NOMO-1 (cell line): ENCODE results near the gene NDUFA11.

Experiments used
- DNase-seq, 2 experiments: peaks; one replicate each; lab custom pipeline; 2025; ENCODE audit not compliant: unreplicated experiment in 2 of 2; lab: John Stamatoyannopoulos, UW

The NDUFA11 gene

DNA sequence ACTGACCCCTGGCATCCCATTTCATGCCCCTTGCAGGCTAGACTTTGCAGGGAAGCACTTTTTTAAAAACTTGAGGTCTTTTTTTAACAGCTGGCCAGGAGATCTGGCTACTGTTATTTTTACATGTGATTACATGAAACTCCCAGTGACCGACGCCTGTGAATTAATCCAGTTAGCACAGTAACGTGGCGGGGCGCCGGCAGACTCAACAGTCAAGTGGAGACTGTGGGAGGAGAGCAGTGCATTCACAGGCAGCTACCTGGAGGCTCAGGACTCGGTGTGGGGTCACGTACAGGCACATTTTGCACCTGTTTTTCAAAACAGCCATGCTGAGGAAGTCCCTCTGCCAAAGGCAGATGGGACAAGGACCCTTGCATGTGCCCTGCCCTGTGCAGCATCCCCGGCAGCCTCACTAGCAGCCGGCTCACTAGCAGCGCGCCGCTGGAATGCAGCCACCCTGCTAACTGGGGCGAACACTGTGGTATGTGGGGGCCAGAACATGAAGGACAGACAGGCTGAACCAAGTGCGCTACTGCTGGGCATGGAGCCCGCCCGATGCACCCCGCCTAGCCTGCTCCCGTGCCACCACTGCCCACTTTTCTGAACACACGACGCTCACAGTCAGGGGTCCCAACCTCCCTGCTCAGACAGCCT is 29.1 kb upstream of the NDUFA11 start:
- DNase-seq = no peak

DNA sequence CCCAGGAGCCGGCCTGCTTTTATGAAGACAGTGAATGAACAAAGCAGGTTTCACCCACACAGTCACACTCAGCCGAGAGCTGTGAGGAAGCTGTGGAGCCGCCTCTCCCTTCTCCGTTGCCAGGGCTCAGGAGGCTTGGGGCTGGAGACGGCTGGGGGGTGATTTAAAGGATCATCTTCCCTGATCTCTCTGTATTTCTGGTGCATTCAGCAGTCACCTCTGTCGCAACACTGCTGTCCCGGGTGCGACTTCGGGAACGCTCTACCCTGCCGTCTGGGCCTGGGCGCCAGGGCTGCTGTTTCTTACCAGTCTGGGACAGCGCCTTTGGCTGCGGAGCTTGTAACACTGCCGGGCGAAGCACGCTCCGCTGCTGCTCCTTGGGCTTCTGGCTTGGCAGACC is 28.6 kb upstream of the NDUFA11 start:
- no peak for DNase-seq

DNA sequence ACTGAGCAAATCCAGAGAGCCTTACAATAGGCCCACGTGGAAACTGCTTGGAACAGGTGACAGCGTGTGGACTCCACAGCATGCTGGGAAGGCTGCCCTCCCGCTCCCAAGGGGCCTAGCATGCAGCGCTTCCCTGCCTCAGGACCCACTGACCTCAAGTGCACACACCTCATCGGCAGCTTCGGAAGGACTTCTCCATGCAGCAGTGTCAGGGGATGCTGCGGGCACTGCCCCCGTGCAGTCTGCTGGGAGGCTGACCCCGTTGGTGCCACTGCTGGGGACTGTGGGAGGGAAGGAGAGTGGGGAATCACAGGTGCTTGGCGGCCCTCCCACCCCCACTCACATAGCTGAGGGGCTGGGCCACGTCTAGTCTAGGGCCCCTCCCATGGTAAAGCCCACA is 27.7 kb upstream of the NDUFA11 start:
- DNase-seq = no peak

DNA sequence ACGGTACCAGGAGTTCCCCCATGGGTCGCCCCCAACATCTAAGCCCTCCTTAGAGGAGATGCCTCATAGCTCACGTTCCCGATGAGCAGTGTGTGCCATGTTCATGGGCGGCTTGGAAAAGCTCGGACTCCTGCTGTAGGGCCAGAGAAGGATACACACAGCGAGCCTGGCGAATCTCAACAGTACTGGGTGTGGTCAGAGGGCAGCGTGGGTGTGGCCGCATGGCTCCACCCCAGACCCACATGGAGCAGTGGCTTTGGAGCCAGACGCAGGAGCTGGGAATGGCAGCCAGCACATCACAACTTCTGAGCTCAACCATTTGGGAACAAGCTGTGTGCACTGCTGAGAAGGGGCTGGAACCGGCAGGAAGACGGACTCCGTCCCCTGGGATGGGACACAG is 26.0 kb upstream of the NDUFA11 start:
- DNase-seq = no peak

DNA sequence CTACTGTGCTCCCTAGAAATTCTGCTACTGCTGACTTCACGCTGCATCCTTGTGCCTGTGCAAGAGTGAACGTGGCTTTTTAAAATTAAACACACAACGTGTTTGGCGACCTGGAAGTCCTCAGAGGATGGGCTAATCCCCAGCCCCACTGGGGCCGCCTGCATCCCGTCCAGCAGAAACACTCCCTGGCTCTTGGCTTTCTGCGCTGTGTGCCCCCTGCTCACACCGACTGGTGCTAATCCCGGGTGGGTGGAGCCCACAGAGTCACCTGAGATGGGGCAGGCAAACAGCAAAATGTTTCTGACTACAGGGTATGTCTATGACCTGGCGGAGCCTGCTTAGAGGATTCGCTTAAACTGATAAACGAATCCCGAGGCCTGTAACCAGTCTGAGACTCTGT is 25.6 kb upstream of the NDUFA11 start:
- no peak for DNase-seq

DNA sequence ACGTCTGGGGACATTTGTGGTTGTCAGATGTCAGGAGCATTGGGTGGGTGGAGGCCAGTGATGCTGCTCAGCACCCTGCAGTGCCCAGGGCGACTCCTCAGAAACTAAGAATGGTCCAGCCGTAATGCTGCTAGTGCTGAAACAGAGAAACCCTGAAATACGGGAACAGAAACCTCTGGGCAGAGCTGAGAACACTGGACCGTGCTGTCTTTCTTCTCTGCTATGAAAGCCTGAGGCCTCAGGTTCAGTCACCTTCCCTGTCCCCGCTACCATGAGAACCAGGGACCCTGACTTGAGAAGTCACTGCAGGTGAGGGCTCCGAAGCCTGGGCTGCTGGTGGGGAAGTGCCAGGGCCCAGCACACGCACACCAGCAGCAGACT is 23.8 kb upstream of the NDUFA11 start:
- DNase-seq = no peak

DNA sequence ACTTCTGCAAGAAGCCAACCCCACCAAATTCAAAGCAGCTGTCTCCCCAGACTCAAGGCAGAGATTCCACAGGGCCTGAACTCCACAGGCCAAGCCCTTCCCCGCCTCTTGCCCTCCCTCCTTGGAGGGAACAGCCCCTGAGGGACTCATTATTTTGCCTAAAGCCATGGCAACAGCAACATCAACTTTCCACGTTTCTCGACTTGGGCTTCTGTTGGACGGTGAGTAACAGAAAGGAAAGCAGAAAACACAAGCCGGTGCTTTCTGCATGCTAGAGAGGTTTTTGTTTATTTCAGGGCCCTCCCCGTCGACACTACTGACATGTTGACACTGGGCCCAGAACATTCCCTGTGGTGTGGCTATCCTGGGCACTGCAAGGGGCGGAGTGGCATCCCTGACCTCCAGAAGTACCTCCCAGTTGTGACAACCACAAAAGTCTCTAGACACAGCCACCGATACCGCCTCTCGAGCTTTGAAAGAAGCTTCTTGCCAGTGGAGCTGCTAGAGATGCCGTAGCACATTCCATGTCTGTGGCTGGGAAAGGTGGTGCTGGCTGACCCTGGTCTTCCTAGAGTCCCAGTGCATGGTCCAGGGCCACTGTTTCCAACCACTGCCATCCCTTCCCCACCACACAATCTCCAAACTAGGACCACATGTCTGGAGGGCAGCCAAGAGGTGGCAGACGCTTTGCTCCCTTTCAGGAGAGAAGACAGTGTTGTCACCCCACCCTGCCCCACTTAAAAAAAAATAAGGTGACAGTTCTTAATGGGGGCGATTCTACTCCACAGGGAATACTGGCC is 23.3 kb upstream of the NDUFA11 start:
- DNase-seq = no peak

DNA sequence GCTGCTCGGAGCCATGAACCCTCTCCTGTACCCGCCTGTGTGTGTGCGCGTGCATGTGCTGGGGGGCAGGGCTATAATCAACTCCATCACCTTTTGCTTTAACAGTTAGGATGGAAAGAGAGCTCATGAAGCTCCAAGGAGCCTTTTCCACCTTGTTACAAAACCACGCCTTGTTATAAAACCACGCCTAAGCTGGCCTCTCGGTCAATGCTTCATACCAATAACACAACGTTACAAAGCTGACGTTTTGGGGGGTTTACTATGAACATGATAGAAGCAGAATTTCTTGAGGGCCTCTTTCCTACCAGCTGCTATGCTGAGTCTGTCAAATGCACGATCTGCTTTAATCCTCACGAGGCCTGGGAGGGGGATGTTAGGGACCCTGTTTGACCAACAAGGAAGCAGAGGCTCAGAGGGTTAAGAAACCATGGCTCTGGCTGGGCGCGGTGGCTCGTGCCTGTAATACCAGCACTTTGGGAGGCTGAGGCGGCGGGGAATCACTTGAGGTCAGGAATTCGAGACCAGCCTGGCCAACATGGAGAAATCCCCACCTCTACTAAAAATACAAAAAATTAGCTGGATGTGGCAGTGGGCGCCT is 22.3 kb upstream of the NDUFA11 start:
- no peak for DNase-seq

DNA sequence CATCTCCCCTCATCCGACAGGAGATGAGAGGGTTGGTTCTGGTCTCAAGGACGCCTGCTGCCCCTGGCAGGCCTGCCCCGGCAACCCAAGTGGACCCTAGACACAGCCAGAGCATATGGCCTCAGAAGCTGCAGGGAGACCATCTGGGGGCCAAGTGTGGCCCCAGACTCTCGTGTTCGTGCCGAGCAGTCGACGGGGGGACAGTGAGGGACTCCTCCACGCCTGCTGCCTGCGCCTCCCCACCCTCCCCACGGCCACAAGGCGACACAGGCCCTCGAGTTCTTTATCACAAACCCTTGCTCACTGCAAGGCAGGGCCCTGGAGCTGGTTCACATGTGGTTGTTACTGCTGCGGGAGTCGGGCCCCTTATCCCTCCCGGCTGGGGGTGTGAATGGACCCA is 19.8 kb upstream of the NDUFA11 start:
- DNase-seq = no peak

DNA sequence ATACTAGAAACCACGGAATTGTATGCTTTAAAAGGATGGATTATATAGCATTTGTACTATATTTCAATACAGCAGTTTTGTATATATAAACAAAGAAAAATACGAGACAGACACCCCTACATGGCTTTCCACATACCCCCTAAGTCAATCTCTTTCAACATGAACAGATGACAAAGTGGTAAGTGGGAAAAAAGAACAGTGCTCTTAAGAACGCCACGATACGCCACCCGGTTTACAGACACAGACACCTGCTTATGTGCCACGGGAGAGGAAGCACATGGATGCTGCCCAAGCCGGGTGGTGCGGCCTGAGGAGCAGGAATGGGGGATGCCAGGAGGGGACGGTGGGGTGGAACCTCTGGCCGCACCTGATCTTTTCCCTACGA is 18.6 kb upstream of the NDUFA11 start:
- DNase-seq = no peak

DNA sequence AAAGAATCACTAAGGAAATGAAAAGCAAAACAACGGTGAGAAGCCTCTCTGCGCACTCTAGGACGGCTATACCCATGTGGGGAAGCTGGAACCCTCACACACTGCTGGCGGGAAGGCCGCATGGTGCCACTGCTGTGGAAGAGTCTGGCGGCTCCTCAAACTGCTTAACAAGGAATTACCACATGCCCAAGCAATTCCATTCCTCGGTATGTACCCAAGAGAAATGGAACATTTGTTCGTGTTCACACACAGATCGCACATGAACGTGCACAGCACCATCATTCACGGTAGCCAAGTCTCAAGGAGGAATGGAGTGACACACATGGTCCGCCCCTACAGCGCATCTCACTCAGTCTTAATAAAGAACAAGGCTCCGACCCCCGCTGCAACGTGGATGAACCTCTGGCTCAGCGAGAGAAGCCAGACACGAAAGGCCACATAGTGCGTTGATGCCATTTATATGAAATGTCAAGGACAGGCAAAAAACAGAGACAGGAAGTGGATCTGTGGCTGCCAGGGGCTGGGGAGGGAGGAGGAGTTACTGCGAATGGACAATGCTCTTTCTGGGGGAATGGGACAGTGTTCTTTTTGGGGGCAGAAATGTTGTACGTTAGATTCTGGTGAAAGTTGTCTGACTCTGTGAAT is 18.0 kb upstream of the NDUFA11 start:
- DNase-seq = no peak

DNA sequence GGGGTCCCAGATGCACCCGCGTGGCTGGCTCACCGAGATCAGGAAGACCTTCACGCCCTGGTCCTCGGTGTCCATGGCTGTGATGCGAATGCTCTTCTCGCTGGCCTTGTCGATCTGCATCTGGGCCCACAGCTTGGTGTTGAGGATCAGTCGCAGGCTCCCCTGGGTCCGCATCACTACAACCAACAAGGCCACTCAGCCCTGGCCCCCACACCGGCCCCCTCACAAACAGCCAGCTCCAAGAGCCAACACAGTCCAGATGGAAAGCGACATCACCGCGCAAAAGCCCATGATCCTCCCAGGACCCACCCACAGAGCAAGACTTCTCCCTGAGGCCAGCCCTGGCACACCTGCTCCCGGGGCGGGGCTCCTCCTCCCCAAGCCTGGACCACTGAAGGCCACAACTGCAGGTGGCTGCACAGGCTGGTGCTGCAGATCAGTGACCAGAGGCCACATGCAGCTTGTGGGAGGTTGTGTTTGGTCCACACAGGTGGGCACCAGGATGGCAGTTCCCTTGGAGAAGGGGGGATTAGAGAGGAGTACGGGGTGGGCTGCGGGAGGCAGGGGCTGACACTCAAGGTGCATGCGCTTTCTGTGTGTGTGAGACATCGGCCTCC is 15.0 kb upstream of the NDUFA11 start:
- DNase-seq = no peak

DNA sequence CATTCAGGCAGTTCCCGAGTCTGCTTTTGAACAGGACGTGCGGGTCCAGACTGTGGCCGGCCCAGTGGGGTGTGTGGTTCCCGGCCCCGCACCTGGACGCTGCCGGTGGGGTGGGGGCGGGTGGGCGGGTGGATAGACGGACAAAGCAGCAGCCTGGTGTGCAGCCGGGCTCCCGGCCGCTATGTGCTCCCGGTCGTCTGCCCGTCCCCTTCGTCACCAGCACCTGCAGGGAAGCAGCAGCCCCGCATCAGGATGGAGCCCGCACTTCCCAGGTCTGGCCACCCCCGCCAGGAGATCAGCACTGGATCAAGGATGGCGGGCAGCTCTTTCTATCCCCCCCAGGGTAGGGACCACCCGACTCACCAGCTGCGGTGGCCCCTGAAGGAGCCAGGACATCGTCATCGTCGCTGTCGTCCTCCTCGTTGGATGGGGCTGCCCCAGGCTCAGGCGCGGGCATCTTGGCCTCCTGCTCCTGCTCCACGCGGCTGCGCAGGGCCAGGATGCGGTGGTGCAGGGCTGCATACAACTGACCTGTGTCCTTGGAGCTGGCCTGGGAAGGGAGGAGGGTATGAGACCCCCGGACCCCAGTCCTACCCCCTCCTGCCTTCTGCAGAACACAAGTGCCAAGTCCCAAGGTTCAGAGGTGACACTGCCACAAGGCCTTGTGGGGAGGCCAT is 14.0 kb upstream of the NDUFA11 start:
- no peak for DNase-seq

DNA sequence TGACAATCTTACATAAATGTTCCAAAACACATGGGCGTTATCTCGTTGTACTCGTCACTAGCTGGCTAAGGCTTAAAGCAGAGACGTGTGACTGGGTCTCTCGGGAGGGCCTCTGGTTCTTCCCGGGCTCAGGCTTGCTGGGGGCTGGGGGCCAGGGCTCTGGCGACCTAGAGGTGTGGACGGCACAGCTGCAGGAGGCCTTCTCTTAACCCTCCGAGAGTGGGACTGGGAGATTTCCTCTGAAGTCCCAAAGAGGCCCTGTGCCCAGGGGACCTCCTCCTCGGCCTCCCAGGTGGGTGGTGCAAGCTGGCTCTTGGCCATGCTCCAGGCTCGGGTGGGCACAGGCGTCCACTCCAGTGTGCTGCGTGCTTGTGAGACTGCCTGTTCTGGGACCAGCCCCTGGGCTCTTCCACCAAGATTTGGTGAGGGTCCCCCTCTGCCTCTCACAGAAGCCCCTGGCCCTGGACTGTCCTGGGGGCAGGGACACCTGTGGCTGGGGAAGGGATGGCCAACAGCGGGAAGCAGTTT is 12.7 kb upstream of the NDUFA11 start:
- DNase-seq = no peak

DNA sequence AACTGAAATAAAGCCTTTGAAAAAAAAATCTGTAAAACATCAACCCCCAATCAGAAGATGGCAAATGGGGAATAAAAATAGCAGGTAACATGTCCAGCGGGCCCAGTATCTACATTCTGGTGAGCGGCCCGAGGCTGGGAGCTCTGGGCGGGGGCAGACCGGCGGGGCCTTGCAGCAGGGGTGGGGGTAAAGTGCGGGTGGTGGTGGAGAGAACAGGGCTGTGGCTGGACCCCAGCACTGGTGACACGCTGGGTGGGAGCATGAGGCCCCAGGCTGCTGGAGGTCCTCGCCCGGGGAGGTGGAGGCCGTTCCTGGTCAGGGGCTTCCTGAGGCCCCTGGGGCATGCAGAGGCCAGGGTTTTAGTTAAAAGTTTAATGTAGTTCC is 12.2 kb upstream of the NDUFA11 start:
- DNase-seq = no peak

DNA sequence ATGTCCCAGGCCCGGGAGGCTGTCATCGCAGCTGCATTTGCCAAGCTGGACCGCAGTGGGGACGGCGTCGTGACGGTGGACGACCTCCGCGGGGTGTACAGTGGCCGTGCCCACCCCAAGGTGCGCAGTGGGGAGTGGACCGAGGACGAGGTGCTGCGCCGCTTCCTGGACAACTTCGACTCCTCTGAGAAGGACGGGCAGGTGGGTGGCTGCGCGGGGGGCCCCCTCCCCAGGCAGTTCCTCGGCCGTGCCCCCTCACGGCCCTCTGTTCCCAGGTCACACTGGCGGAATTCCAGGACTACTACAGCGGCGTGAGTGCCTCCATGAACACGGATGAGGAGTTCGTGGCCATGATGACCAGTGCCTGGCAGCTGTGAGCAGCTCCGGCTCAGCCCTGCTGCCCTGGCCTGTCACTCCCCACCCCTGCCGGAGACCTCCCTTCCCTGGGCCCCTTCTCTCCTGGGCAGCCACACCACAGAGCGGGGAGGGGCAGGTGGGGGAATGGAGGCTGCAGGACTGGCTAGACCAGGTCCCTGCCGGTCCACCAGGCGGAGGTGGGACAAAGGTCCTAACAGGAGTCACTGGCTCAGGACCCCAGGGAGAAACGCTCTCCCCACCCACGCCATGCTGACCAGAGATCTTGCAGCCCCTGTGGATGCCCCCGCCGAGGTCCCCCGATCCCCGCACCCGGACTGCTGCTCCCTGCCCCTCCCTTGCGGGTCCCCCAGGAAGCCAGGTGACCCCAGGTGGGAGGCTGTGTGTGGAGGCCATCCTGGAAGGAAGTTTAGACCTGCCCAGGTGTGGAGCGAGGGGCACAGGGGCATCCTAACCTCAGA is 11.6 kb upstream of the NDUFA11 start:
- no peak for DNase-seq

DNA sequence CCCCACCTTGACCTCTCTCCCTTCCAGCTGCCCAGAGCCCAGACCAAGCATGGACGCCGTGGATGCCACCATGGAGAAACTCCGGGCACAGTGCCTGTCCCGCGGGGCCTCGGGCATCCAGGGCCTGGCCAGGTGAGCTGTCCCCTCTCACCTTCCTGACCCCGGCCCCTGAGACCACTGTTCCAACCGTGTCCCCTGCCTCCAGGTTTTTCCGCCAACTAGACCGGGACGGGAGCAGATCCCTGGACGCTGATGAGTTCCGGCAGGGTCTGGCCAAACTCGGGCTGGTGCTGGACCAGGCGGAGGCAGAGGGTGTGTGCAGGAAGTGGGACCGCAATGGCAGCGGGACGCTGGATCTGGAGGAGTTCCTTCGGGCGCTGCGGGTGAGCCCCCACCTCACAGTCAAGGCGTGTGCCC is 10.8 kb upstream of the NDUFA11 start:
- DNase-seq = no peak

DNA sequence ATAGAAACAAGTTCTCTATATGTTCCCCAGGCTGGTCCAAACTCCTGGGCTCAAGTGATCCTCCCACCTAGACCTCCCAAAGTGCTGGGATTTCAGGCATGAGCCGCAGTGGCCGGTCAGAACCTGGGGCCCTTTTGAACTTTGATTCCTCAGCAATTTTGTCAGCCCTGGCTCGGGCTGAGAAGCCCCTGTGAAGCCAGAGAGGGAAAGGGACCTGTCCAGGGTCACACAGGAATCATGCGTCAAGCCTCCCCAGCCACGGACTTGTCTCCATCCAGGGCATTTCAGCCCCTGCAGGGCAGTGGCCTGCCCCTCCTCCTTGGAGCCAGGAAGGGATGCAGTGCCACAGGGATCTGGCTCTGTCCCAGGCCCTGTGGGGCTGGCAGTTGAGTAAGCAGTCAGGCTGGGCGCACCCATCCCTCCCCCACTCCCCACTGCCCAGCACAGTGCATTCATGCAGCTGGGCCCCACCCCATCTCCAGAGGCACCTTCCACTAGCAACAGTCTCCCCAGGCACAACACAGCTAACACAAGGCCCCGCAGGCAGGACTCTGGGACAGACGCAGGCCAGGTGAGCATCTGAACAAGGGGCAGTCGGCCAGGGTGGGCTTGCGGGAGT is 10.3 kb upstream of the NDUFA11 start, which contains the start of gene CAPS:
Gene CAPS, plus strand, starts transcription at position 516 of the 619 bp plus-strand sequence. CDS start 153 bp downstream, outside the sequence.
- DNase-seq = no peak

DNA sequence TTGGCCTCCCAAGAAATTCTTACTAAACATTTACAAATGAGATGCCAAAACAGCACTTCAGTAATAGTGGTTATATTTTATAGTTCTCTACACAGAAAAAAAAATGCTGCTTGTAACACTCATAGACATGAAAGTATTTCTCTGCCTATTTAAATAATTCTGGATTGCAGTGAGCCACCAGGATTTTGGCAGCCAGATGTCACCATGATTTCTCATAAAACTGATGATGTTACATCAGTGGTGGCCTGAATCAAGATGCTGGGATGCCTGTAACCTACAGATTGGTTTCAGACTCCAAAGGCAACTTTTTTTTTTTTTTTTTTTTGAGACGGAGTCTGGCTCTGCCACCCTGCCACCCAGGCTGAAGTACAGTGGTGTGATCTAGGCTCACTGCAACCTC is 7.8 kb upstream of the NDUFA11 start:
- DNase-seq = no peak
